HepG2 (cell line): ENCODE measurements around the gene RNF6. TPM values are rescaled to one million over a fixed set of nuclear protein-coding genes. Genes with fewer than 3 reads are reported as not detected.

ENCODE experiments used
- ATAC-seq: fragments of 200-7000 bp; cut with Tn5 transposase; 3 replicates; pipeline ENCODE4 v1.9.1; 2020; ENCODE audit warnings: mild to moderate bottlenecking, moderate library complexity
- BruUV-seq: library from RNA; stranded (reverse); fragments of 400-500 nt; replicated peaks from 2 replicates; lab custom pipeline; 2021; lab: Mats Ljungman, UMichigan
- CTCF ChIA-PET: fragments of 300-600 bp; formaldehyde crosslinking; extraction: SDS; loops from one replicate; lab custom pipeline; 2021; ENCODE audit warnings: low total read pairs, inconsistent platforms, low intra/inter-chr PET ratio; lab: Yijun Ruan, JAX
- POLR2A ChIA-PET: fragments of 350-600 bp; sonication (Branson Sonifier 250); formaldehyde crosslinking; loops from one replicate; lab custom pipeline; 2020; ENCODE audit warnings: antibody characterized with exemption, inconsistent platforms; lab: Yijun Ruan, JAX
- DNase-seq: peaks from one replicate; pipeline ENCODE4 v3.0.0-alpha.2; 2015; ENCODE audit warnings: low spot score
- FAIRE-seq: peaks from 3 replicates; lab custom pipeline; 2011; peaks lifted over from hg19 to GRCh38; lab: Jason Lieb, UNC
- H2AFZ ChIP-seq: one replicate; pipeline ENCODE4 v1.6.1; 2011; ENCODE audit warnings: low read length, inconsistent platforms
- H3K27ac ChIP-seq: fragments of 300-600 bp; 3 replicates; pipeline ENCODE4 v1.8.0; 2011; ENCODE audit warnings: mixed run types, mild to moderate bottlenecking, mixed read lengths, low read length, inconsistent platforms; ENCODE audit not compliant: insufficient read depth; ENCODE audit errors: extremely low read length
- H3K27me3 ChIP-seq, 2 experiments: fragments of 200-600 bp in 1 of 2; 2 replicates in 1 of 2; 3 replicates in 1 of 2; pipeline versions ENCODE4 v1.6.0 to v1.8.0; 2011; ENCODE audit warnings: low read length in 2 of 2, mild to moderate bottlenecking in 2 of 2, moderate library complexity in 2 of 2, inconsistent platforms in 1 of 2; ENCODE audit not compliant: insufficient read depth in 2 of 2, control insufficient read depth in 1 of 2
- H3K36me3 ChIP-seq, 2 experiments: fragments of 200-600 bp in 1 of 2; replicated peaks in 1 of 2; 2 replicates in 1 of 2; 3 replicates in 1 of 2; pipeline versions ENCODE4 v1.5.1 to v1.8.0; 2011; ENCODE audit warnings: low read length in 2 of 2, inconsistent platforms in 1 of 2; ENCODE audit not compliant: insufficient read depth in 2 of 2, control insufficient read depth in 1 of 2
- H3K4me1 ChIP-seq: 2 replicates; pipeline ENCODE4 v1.5.1; 2012; ENCODE audit warnings: low read length, inconsistent platforms; ENCODE audit not compliant: insufficient read depth
- H3K4me2 ChIP-seq: 2 replicates; pipeline ENCODE4 v1.6.0; 2011; ENCODE audit warnings: low read depth, low read length, inconsistent platforms
- H3K4me3 ChIP-seq, 3 experiments: fragments of 200-600 bp in 1 of 3; sonication (generic), shearing (Covaris generic) in 1 of 3; replicated peaks in 1 of 3; 2 replicates each; pipeline ENCODE4 v1.5.1; 2011 to 2016; ENCODE audit warnings: low read length in 3 of 3, inconsistent platforms in 2 of 3, low read depth in 2 of 3, mild to moderate bottlenecking in 2 of 3, control low read depth in 1 of 3, mixed read lengths in 1 of 3; ENCODE audit not compliant: insufficient read depth in 1 of 3
- H3K79me2 ChIP-seq: one replicate; pipeline ENCODE4 v1.6.1; 2011; ENCODE audit warnings: low read length, inconsistent platforms; ENCODE audit not compliant: insufficient read depth
- H3K9ac ChIP-seq: 2 replicates; pipeline ENCODE4 v1.6.0; 2011; ENCODE audit warnings: mild to moderate bottlenecking, low read depth, low read length, inconsistent platforms; ENCODE audit not compliant: insufficient read depth
- H3K9me3 ChIP-seq: 2 replicates; pipeline ENCODE4 v1.5.1; 2012; ENCODE audit warnings: mild to moderate bottlenecking, low read length
- H4K20me1 ChIP-seq: 2 replicates; pipeline ENCODE4 v1.6.0; 2011; ENCODE audit warnings: inconsistent platforms, mild to moderate bottlenecking, low read length, moderate library complexity; ENCODE audit not compliant: insufficient read depth
- FOXO1 ChIP-seq: sonication (generic); formaldehyde crosslinking; IDR thresholded peaks from 2 replicates; pipeline ENCODE4 v1.4.0; 2020; ENCODE audit warnings: missing genetic modification reagents
- KAT2B ChIP-seq: fragments of 150-350 bp; IDR thresholded peaks from 2 replicates; pipeline ENCODE4 v1.6.1; 2014; ENCODE audit warnings: low read depth, low read length, borderline replicate concordance
- KLF15 ChIP-seq: sonication (generic); formaldehyde crosslinking; IDR thresholded peaks from 2 replicates; pipeline ENCODE4 v1.8.1; 2023; ENCODE audit warnings: borderline replicate concordance, mild to moderate bottlenecking, inconsistent platforms, missing genetic modification reagents, mixed read lengths
- MAFF ChIP-seq: IDR thresholded peaks from 2 replicates; pipeline ENCODE4 v1.6.1; 2011; ENCODE audit warnings: low read depth, low read length, improper control_type of control experiment
- MAFK ChIP-seq, 2 experiments: IDR thresholded peaks in 1 of 2; conservative IDR thresholded peaks in 1 of 2; 2 replicates each; pipeline ENCODE4 v1.6.1; 2011; ENCODE audit warnings: improper control_type of control experiment in 2 of 2, low read length in 2 of 2
- NFYB ChIP-seq: sonication (generic); formaldehyde crosslinking; IDR thresholded peaks from 2 replicates; pipeline ENCODE4 v1.4.0; 2020; ENCODE audit warnings: missing genetic modification reagents
- RXRA ChIP-seq: sonication (generic); formaldehyde crosslinking; IDR thresholded peaks from 2 replicates; pipeline ENCODE4 v1.5.1; 2020; ENCODE audit warnings: missing genetic modification reagents
- TSC22D2 ChIP-seq: sonication (generic); formaldehyde crosslinking; IDR thresholded peaks from 2 replicates; pipeline ENCODE4 v1.5.1; 2020; ENCODE audit warnings: missing genetic modification reagents, mild to moderate bottlenecking, borderline replicate concordance
- ZNF432 ChIP-seq: sonication (generic); formaldehyde crosslinking; IDR thresholded peaks from 2 replicates; pipeline ENCODE4 v1.5.0; 2020; ENCODE audit warnings: missing genetic modification reagents, mild to moderate bottlenecking, borderline replicate concordance
- ZNF446 ChIP-seq: sonication (generic); formaldehyde crosslinking; IDR thresholded peaks from 2 replicates; pipeline ENCODE4 v1.5.0; 2020; ENCODE audit warnings: mild to moderate bottlenecking, missing genetic modification reagents
- ZNF589 ChIP-seq: sonication (generic); formaldehyde crosslinking; conservative IDR thresholded peaks from 2 replicates; pipeline ENCODE4 v1.8.0; 2022; ENCODE audit warnings: mild to moderate bottlenecking, moderate library complexity, missing genetic modification reagents
- ZNF709 ChIP-seq: sonication (generic); formaldehyde crosslinking; IDR thresholded peaks from 2 replicates; pipeline ENCODE4 v1.5.0; 2020; ENCODE audit warnings: mild to moderate bottlenecking, missing genetic modification reagents
- ZNF879 ChIP-seq: sonication (generic); formaldehyde crosslinking; IDR thresholded peaks from 2 replicates; pipeline ENCODE4 v1.8.1; 2023; ENCODE audit warnings: missing genetic modification reagents
- WGBS: methylation state at CpG from one replicate; pipeline ENCODE4 v1.1.6; 2017; ENCODE audit warnings: low lambda C conversion rate; 5-methylcytosine and 5-hydroxymethylcytosine counted together
- in situ Hi-C: cut with HindIII; loops from 2 replicates; pipeline ENCODE4 v1.10.0; 2017; ENCODE audit warnings: low pct_unique_long_range_greater_than_20kb; ENCODE audit not compliant: extremely low pct_ligation_motif_present
- intact Hi-C: fragments of 100-400 bp; cut with micrococcal nuclease; formaldehyde crosslinking; loops from one replicate; pipeline ENCODE4 v1.10.0; 2022; ENCODE audit not compliant: unreplicated experiment
- polyA plus RNA-seq, 8 experiments: library from polyadenylated mRNA; depleted of rRNA in 3 of 8; stranded (reverse) in 7 of 8; unstranded in 1 of 8; fragments of >200 nt; fragmentation: Illumina TruSeq in 4 of 8; extraction: Trizol in 4 of 8; gene quantifications; 2 replicates each; pipeline versions ENCODE4 v1.2.1 to v1.2.3, GENCODE V29; 2011 to 2016; ENCODE audit warnings: low read depth in 4 of 8, missing spikeins in 1 of 8, mixed read lengths in 1 of 8; ENCODE audit not compliant: insufficient read depth in 1 of 8
- total RNA-seq, 5 experiments: library from RNA; depleted of rRNA; stranded (reverse); fragments of >200 nt; fragmentation: Illumina TruSeq; extraction: Trizol; gene quantifications; 2 replicates each; pipeline ENCODE4 v1.2.3, GENCODE V29; 2016; ENCODE audit warnings: low read depth in 1 of 5
- TF ChIP-seq, protein P1 (sequence below): sonication (generic); formaldehyde crosslinking; IDR thresholded peaks from 2 replicates; pipeline ENCODE4 v1.5.1; 2020; ENCODE audit warnings: missing genetic modification reagents, mild to moderate bottlenecking, borderline replicate concordance
- TF ChIP-seq, protein P2 (sequence below): sonication (generic); formaldehyde crosslinking; IDR thresholded peaks from 2 replicates; pipeline ENCODE4 v1.4.0; 2020; ENCODE audit warnings: mild to moderate bottlenecking, missing genetic modification reagents

RNF6 gene
- total and polyA plus RNA-seq, 2 of the 13 experiments (the other 11 are each of a cell fraction or from before 2014, with no cell fraction given) = 14.6 to 36.8 TPM

DNA sequence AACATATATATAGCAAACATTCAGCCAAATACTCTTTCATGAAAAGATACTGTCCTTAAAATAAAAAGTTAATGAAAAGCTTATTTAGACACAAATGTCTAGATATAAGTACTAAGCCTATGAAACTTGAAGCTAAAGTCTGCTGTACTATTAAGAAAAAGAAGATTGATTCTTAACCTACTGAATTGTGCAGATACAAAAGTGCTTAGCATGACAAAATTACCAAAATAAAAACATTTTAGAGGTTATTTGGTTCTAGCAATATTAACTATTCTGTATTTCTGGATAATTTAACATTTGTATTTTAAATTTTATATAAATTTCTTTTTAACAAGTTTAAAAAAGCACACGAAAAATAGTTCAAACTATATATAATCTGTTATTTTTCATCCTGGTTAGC, 8.8 kb downstream of the RNF6 start:
- ATAC-seq (no peak), FAIRE-seq (no peak), DNase-seq (no peak)
- no peak overlapping the region for H3K27ac ChIP-seq
- no peak overlapping the region for H3K9ac ChIP-seq
- peaks cover 10 to 44% of the 10 kb centered on the region in 2 experiments for H3K36me3 ChIP-seq
- H3K4me2 ChIP-seq = no peak overlapping the region
- no peaks in the 10 kb centered on the region for H3K4me1 ChIP-seq
- POLR2A ChIA-PET = interaction anchor here (1.5 kb wide), 1 partner anchor 9 kb away, joined by 5 read pairs; the partner anchor contains the start of gene RNF6
- intact Hi-C loops = no loop called here
- H3K4me3 ChIP-seq = no peak overlapping the region
- H3K79me2 ChIP-seq = no peaks in the 10 kb centered on the region
- in situ Hi-C loops = no loop called here
- H2AFZ ChIP-seq = no peak overlapping the region
- H4K20me1 ChIP-seq = no peaks in the 10 kb centered on the region
- TF ChIP-seq MAFF = peak; percentile 68
- peak; percentile 51 to 85; a peak in 3 of 4 replicates for TF ChIP-seq MAFK (conservative IDR thresholded peaks at IDR 0.05 in 1 of 2, IDR thresholded peaks at IDR 0.05 in 1 of 2; ENCODE audit: low read length in 2 of 2)
- no peak for TF ChIP-seq RXRA (CRISPR knock-in tag)
- TF ChIP-seq TSC22D2 = no peak
- no peak for TF ChIP-seq KLF15 (CRISPR knock-in tag)
- CTCF ChIA-PET = no interaction called here
- no TSS peak for BruUV-seq
- H3K27me3 ChIP-seq = no peaks in the 10 kb centered on the region
- no peaks in the 10 kb centered on the region for H3K9me3 ChIP-seq
- WGBS = 91% methylated on average over 1 of the region's 1 CpG

DNA sequence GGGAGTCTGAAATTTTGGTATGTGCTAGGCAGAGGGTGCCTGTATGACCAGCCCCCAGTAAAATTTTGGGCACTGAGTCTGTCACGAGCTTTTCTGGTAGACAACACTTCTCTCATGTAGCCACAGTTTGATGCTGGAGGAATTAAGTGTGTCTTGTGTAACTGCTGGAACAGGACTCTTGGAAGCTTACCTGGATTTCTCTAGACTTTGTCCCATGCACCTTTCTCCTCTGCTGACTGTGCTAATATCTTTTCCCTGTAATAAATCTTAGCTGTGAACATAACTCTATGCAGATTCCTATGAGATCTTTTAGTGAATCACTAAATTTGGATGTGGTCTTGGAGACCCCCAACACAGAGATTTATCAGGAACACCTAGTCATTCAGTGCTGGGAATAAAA, 13.8 kb downstream of the RNF6 start:
- H3K79me2 ChIP-seq = no peaks in the 10 kb centered on the region
- no peaks in the 10 kb centered on the region for H3K4me1 ChIP-seq
- peaks cover 3 to 11% of the 10 kb centered on the region in 2 experiments; a peak in 2 of 5 replicates for H3K36me3 ChIP-seq
- 100% methylated on average over 1 of the region's 1 CpG for WGBS
- DNase-seq (no peak), ATAC-seq (no peak), FAIRE-seq (no peak)
- H3K27ac ChIP-seq = no peak overlapping the region
- TF ChIP-seq ZNF446 (no peak), ZNF432 (no peak), ZNF589 (no peak), KAT2B (no peak), NFYB (CRISPR knock-in tag) (no peak), ZNF879 (CRISPR knock-in tag) (no peak), FOXO1 (CRISPR knock-in tag) (no peak), ZNF709 (no peak)
- TF ChIP-seq, protein P1, sequence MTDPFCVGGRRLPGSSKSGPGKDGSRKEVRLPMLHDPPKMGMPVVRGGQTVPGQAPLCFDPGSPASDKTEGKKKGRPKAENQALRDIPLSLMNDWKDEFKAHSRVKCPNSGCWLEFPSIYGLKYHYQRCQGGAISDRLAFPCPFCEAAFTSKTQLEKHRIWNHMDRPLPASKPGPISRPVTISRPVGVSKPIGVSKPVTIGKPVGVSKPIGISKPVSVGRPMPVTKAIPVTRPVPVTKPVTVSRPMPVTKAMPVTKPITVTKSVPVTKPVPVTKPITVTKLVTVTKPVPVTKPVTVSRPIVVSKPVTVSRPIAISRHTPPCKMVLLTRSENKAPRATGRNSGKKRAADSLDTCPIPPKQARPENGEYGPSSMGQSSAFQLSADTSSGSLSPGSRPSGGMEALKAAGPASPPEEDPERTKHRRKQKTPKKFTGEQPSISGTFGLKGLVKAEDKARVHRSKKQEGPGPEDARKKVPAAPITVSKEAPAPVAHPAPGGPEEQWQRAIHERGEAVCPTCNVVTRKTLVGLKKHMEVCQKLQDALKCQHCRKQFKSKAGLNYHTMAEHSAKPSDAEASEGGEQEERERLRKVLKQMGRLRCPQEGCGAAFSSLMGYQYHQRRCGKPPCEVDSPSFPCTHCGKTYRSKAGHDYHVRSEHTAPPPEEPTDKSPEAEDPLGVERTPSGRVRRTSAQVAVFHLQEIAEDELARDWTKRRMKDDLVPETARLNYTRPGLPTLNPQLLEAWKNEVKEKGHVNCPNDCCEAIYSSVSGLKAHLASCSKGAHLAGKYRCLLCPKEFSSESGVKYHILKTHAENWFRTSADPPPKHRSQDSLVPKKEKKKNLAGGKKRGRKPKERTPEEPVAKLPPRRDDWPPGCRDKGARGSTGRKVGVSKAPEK (CRISPR knock-in tag) = no peak
- TF ChIP-seq, protein P2, sequence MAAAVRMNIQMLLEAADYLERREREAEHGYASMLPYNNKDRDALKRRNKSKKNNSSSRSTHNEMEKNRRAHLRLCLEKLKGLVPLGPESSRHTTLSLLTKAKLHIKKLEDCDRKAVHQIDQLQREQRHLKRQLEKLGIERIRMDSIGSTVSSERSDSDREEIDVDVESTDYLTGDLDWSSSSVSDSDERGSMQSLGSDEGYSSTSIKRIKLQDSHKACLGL (CRISPR knock-in tag) = no peak
- no peak overlapping the region for H3K9ac ChIP-seq
- no TSS peak for BruUV-seq
- in situ Hi-C loops = no loop called here
- POLR2A ChIA-PET = interaction anchor here (1.1 kb wide), 1 partner anchor 14 kb away, joined by 3 read pairs; the partner anchor contains the start of gene RNF6
- no peaks in the 10 kb centered on the region for H3K27me3 ChIP-seq
- no peak overlapping the region for H2AFZ ChIP-seq
- H4K20me1 ChIP-seq = no peaks in the 10 kb centered on the region
- intact Hi-C loops = no loop called here
- H3K9me3 ChIP-seq = no peaks in the 10 kb centered on the region
- no peak overlapping the region for H3K4me3 ChIP-seq
- no peak overlapping the region for H3K4me2 ChIP-seq
- CTCF ChIA-PET = no interaction called here
